ENCODE measurements around the gene MYO7B. TPM values are rescaled to one million over a fixed set of nuclear protein-coding genes. Genes with fewer than 3 reads are reported as not detected.

The MYO7B gene
- total RNA-seq, 1 donor from 2014 or later: 1.3 TPM

GRCh38 chr2:127635380-127636237, 100.1 kb downstream of the MYO7B start:
- H3K27ac ChIP-seq: peak overlapping the region; percentile 87 to 90
- no peak for DNase-seq (ENCODE audit: low spot score in 2 of 2)
- intact Hi-C loops (cut with DNase I): loop anchor here (5.0 kb wide), 3 partner anchors 37 to 108 kb away; partner anchors contain the start of gene IWS1
- peaks cover 20 to 23% of the 10 kb centered on the region in 2 donors for H3K36me3 ChIP-seq
- TF ChIP-seq CTCF (IDR thresholded peaks at IDR 0.05): no peak
- H3K4me1 ChIP-seq: peaks cover 16 to 44% of the 10 kb centered on the region in 2 donors
- no peak overlapping the region for H3K4me3 ChIP-seq
- no peaks in the 10 kb centered on the region for H3K27me3 ChIP-seq
- H3K9me3 ChIP-seq: no peaks in the 10 kb centered on the region

GRCh38 chr2:127636248-127637235, 101.1 kb downstream of the MYO7B start:
- Histone ChIP-seq H3K27me3 (no peaks in the 10 kb centered on the region), H3K4me1 (peaks cover 16 to 44% of the 10 kb centered on the region in 2 donors), H3K4me3 (no peak overlapping the region), H3K27ac (peak overlapping the region; percentile 87 to 90), H3K36me3 (peaks cover 29 to 33% of the 10 kb centered on the region in 2 donors), H3K9me3 (no peaks in the 10 kb centered on the region)
- intact Hi-C loops (cut with DNase I): loop anchor here (5.0 kb wide), 3 partner anchors 36 to 109 kb away; partner anchors contain the start of gene IWS1
- no peak for TF ChIP-seq CTCF (IDR thresholded peaks at IDR 0.05)
- DNase-seq (ENCODE audit: low spot score in 2 of 2): no peak

- Histone ChIP-seq H3K27ac (peak overlapping the region; percentile 87 to 90), H3K4me3 (no peak overlapping the region), H3K9me3 (no peaks in the 10 kb centered on the region), H3K4me1 (peaks cover 16 to 41% of the 10 kb centered on the region in 2 donors), H3K36me3 (peaks cover 36 to 40% of the 10 kb centered on the region in 2 donors), H3K27me3 (no peaks in the 10 kb centered on the region)
- DNase-seq (ENCODE audit: low spot score in 2 of 2): no peak
- intact Hi-C loops (cut with DNase I): loop anchor here (5.0 kb wide), 3 partner anchors 35 to 110 kb away; partner anchors contain the start of gene IWS1
- TF ChIP-seq CTCF (IDR thresholded peaks at IDR 0.05): no peak
Measured at GRCh38 chr2:127637236-127637630, 101.8 kb downstream of the MYO7B start.

- no peaks in the 10 kb centered on the region for H3K9me3 ChIP-seq
- no peak for TF ChIP-seq CTCF (IDR thresholded peaks at IDR 0.05)
- peaks cover 16 to 36% of the 10 kb centered on the region in 2 donors for H3K4me1 ChIP-seq
- no peaks in the 10 kb centered on the region for H3K27me3 ChIP-seq
- DNase-seq (ENCODE audit: low spot score in 2 of 2): no peak
- peaks cover 36 to 43% of the 10 kb centered on the region in 2 donors for H3K36me3 ChIP-seq
- intact Hi-C loops (cut with DNase I): loop anchor here (2.0 to 5.0 kb wide), 4 partner anchors 35 to 110 kb away; partner anchors contain the start of gene IWS1
- H3K27ac ChIP-seq: peak overlapping the region; percentile 87 to 90
- H3K4me3 ChIP-seq: no peak overlapping the region
Measured at GRCh38 chr2:127637725-127638252, 102.3 kb downstream of the MYO7B start.
